ENCODE results near the gene ALS2. TPM values are rescaled to one million over a fixed set of nuclear protein-coding genes. Genes with fewer than 3 reads are reported as not detected.

The ALS2 gene
- total RNA-seq, 2 donors from 2014 or later = 8.0 to 11.7 TPM

- Histone ChIP-seq H3K9ac (ENCODE audit: low read depth in 2 of 2, low read length in 2 of 2) (no peak overlapping the region), H3K27me3 (no peaks in the 10 kb centered on the region), H3K36me3 (no peaks in the 10 kb centered on the region), H3K4me1 (no peaks in the 10 kb centered on the region), H3K4me3 (no peak overlapping the region), H3K27ac (no peak overlapping the region), H3K9me3 (no peaks in the 10 kb centered on the region)
- intact Hi-C loops (cut with DNase I) = no loop called here
- no peak for DNase-seq
- no peak for TF ChIP-seq CTCF (IDR thresholded peaks at IDR 0.05)
These were observed 124.0 kb downstream of the ALS2 start for GRCh38 chr2:201656740-201657139.

GRCh38 chr2:201656102-201656501 is 124.6 kb downstream of the ALS2 start:
- intact Hi-C loops (cut with DNase I) = no loop called here
- TF ChIP-seq CTCF (IDR thresholded peaks at IDR 0.05) = no peak
- H3K27ac ChIP-seq = no peak overlapping the region
- no peaks in the 10 kb centered on the region for H3K9me3 ChIP-seq
- no peaks in the 10 kb centered on the region for H3K27me3 ChIP-seq
- H3K4me3 ChIP-seq = no peak overlapping the region
- no peak for DNase-seq
- H3K9ac ChIP-seq (ENCODE audit: low read depth in 2 of 2, low read length in 2 of 2) = no peak overlapping the region
- H3K36me3 ChIP-seq = no peaks in the 10 kb centered on the region
- no peaks in the 10 kb centered on the region for H3K4me1 ChIP-seq

- Histone ChIP-seq H3K9me3 (no peaks in the 10 kb centered on the region), H3K36me3 (no peaks in the 10 kb centered on the region), H3K27me3 (no peaks in the 10 kb centered on the region), H3K9ac (ENCODE audit: low read depth in 2 of 2, low read length in 2 of 2) (no peak overlapping the region), H3K4me1 (no peaks in the 10 kb centered on the region), H3K27ac (no peak overlapping the region), H3K4me3 (no peak overlapping the region)
- no peak for TF ChIP-seq CTCF (IDR thresholded peaks at IDR 0.05)
- intact Hi-C loops (cut with DNase I) = no loop called here
- no peak for DNase-seq
These were observed 125.9 kb downstream of the ALS2 start for GRCh38 chr2:201654616-201655384.

GRCh38 chr2:201653221-201653620 is 127.5 kb downstream of the ALS2 start:
- H3K27ac ChIP-seq = no peak overlapping the region
- no peaks in the 10 kb centered on the region for H3K36me3 ChIP-seq
- TF ChIP-seq CTCF (IDR thresholded peaks at IDR 0.05) = no peak
- H3K9ac ChIP-seq (ENCODE audit: low read depth in 2 of 2, low read length in 2 of 2) = no peak overlapping the region
- H3K9me3 ChIP-seq = no peaks in the 10 kb centered on the region
- no peaks in the 10 kb centered on the region for H3K4me1 ChIP-seq
- intact Hi-C loops (cut with DNase I) = no loop called here
- no peak for DNase-seq
- H3K4me3 ChIP-seq = no peak overlapping the region
- no peaks in the 10 kb centered on the region for H3K27me3 ChIP-seq

Other genes with a start within 250 kb of the ALS2 start
- gene TMEM237, start 137.4 kb downstream of the ALS2 start, total RNA-seq = 1 to 10 TPM; 4.5 to 7.1 TPM
- not detected for gene MPP4, start 82.3 kb downstream of the ALS2 start, total RNA-seq
- gene CDK15, start 25.6 kb upstream of the ALS2 start, total RNA-seq = under 1 TPM; 0.47 to 0.72 TPM

Measured in colonic mucosa (tissue), 4 donors.